Stimulated activated CD4-positive, alpha-beta T cell treated with anti-CD3 and anti-CD28 coated beads, Interleukin-4, amount 100 ng/mL, for 4 hours (primary cell): ENCODE results near the gene KRTAP4-3.
"Not testable (repeated sequence)": the region's sequence is repeated elsewhere in the genome, so short reads cannot be mapped to it uniquely, and the experiment has no call there.

Experiments used
- DNase-seq, 2 experiments: peaks; one replicate each; pipeline ENCODE4 v3.0.0-alpha.2; 2020

Gene KRTAP4-3

GRCh38 chr17:41150026-41150425 is 18.0 kb downstream of the KRTAP4-3 start:
- no peak for DNase-seq

GRCh38 chr17:41149652-41149985 is 18.4 kb downstream of the KRTAP4-3 start, which contains the start of gene KRTAP4-5:
Gene KRTAP4-5, minus strand, starts transcription at chr17:41149825. Its CDS starts 58 bp downstream, at chr17:41149767.
- no peak for DNase-seq

- not testable (repeated sequence) for DNase-seq
Observed at GRCh38 chr17:41148971-41149651, 18.9 kb downstream of the KRTAP4-3 start.

DNA sequence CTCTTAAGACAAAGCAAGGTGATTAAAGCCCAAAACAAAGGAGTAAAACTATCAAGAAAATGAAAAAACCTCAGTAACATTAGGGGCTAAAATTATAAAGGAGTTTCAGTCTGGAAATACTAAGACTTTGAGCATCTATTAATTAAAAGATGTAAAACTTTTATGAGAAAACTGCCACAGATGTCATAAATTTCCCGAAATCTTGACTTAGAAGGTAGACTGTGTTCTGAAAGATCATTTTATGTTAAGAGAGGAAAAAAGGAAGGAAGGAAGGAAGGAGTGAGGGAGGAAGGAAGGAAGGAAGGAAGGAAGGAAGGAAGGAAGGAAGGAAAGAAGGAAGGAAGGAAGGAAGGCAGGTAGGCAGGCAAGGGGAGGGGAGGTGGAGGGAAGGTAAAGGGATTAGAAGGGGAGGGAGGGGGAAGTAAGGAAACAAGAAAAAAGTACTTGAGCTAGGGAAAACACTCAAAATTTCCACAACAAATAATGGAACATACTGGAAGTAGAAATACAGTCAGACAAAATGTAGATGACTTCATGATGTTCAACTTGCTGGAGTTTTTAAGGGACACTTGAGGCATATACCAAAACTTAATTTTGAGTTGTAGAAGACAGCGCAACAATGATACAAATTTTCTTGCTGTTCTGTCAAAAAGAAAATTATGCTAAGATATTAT is 20.4 kb downstream of the KRTAP4-3 start:
- no peak for DNase-seq

DNA sequence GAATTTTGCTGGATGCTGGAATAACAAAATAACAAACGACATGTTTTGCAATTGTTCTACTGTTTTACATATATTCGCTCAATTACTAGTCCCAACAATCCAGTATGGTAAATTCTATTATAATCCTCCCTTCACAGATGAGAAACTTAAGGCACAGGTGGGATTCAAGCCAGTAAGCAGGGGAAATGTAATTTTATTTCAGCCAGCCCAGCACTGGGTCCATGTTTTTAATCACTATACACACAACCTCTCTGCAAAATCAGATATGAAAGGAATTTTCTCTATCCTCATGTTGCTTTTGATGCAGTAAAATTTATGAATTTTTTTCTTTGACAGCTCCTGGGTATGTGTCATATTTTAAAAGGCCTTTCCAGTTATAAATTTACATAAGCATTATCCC is 22.8 kb downstream of the KRTAP4-3 start:
- no peak for DNase-seq

DNA sequence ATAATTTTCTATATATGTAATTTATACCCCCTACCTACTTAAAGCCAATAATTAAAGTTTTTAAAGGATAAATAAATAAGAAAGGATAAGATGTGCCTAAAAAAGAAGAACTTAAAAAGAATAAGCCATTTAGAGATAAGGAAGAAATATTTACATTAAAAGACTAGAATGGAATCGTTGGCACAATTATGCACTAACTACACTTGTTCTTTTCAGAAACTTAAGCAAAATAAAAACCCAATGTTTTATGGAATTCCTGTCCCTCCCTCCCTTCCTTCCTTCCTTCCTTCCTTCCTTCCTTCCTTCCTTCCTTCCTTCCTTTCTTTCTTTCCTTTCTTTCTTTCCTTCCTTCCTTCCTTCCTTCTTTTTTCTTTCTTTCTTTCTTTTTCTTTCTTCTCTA is 23.2 kb downstream of the KRTAP4-3 start:
- no peak for DNase-seq

- no peak for DNase-seq
Observed at GRCh38 chr17:41141361-41141760, 26.7 kb downstream of the KRTAP4-3 start.

- DNase-seq = no peak
Observed at GRCh38 chr17:41140360-41141131, 27.5 kb downstream of the KRTAP4-3 start, which contains the start of gene KRTAP4-6. Gene KRTAP4-6, minus strand, starts transcription at chr17:41140544. Its CDS starts 57 bp downstream, at chr17:41140487.

GRCh38 chr17:41139865-41140264 is 28.2 kb downstream of the KRTAP4-3 start:
- DNase-seq = not testable (repeated sequence)

- no peak for DNase-seq
Observed at GRCh38 chr17:41133880-41134735, 33.9 kb downstream of the KRTAP4-3 start.

DNA sequence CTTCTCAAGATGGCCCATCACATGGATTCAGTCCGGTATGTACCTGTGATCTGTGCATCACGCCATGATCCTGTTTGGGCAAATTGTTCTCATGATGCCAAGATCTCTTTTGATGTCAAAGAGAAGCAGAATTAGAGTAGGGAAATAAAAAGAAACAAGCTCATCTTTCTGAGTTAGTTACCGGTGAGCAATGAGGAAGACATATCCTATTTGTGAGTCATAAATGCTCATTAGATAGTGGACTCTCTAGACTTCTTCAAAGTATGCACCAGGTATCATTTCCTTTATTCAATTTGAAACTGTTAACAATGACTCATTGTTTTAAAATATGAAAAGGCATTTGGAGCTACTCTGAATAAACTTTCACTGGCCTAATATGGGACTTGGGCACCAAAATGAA is 36.0 kb downstream of the KRTAP4-3 start:
- no peak for DNase-seq

DNA sequence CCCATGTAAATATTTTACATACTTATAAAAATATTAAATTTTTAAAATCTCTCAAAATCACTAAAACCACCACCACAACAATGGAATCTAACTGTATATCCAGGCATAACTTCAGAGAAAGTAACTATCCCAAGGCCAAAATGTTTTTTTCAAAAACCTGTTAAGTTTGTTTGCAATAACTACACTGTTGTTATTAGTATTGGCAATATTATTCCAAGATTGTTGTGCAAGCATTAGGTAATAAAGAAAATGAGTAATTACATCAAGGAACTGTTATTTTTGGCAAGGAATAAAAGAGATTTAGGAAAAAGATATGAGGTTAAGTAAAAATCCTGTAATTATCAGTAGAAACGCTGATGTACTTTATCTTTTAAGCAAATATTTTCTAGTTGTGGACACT is 40.6 kb downstream of the KRTAP4-3 start:
- no peak for DNase-seq

GRCh38 chr17:41126412-41126811 is 41.6 kb downstream of the KRTAP4-3 start:
- DNase-seq = no peak

GRCh38 chr17:41125064-41125463 is 43.0 kb downstream of the KRTAP4-3 start:
- no peak for DNase-seq

GRCh38 chr17:41123991-41124371 is 44.0 kb downstream of the KRTAP4-3 start, which contains the start of gene KRTAP4-12:
Gene KRTAP4-12, minus strand, starts transcription at chr17:41124182. Its CDS starts 60 bp downstream, at chr17:41124122.
- not testable (repeated sequence) for DNase-seq

DNA sequence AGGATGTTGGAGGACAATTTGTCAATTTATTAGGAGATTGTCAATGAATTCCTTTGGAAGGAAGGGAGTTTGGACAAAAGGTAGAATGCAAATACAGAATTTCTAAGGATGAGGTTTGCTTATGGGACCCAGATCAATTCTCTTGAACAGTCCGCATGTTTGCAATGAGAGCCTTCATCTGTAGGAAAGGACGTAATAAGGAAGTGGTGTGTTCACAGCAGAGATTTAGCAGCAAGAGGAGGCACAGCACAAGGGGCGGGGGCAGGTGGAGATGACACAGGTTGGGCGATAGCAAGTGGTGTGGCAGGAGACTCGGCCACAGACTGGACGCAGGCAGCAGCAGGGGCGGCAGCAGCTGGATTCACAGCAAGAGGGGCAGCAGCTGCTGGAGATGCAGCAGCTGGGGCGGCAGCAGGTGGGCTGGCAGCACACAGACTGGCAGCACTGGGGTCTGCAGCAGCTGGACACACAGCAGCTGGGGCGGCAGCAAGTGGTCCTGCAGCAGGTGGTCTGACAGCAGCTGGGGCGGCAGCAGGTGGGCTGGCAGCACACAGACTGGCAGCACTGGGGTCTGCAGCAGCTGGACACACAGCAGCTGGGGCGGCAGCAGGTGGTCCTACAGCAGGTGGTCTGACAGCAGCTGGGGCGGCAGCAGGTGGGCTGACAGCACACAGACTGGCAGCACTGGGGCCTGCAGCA is 44.6 kb downstream of the KRTAP4-3 start:
- not testable (repeated sequence) for DNase-seq

- DNase-seq = no peak
Observed at GRCh38 chr17:41121742-41122141, 46.3 kb downstream of the KRTAP4-3 start.

GRCh38 chr17:41119696-41120690 is 48.0 kb downstream of the KRTAP4-3 start:
- not testable (repeated sequence) for DNase-seq

GRCh38 chr17:41118721-41119120 is 49.3 kb downstream of the KRTAP4-3 start:
- DNase-seq = no peak

DNA sequence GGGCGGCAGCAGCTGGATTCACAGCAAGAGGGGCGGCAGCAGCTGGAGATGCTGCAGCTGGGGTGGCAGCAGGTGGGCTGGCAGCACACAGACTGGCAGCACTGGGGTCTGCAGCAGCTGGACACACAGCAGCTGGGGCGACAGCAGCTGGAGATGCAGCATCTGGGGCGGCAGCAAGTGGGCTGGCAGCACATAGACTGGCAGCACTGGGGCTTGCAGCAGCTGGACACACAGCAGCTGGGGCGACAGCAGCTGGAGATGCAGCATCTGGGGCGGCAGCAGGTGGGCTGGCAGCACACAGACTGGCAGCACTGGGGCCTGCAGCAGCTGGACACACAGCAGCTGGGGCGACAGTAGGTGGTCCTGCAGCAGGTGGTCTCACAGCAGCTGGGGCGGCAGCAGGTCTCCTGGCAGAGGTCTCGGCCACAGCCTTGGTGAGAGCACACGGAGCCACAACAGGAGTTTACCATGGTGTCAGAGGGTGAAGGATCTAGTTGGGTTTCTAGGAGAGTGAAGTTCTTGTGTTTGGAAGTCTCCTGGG is 50.1 kb downstream of the KRTAP4-3 start, which contains the start of gene KRTAP4-11:
TSS of gene KRTAP4-11 (minus strand) at position 528 of the 541 bp plus-strand sequence. CDS start at position 470, 58 bp downstream.
- DNase-seq = not testable (repeated sequence)
